ENCODE measurements around the gene SLC38A11.

SLC38A11 gene

DNA sequence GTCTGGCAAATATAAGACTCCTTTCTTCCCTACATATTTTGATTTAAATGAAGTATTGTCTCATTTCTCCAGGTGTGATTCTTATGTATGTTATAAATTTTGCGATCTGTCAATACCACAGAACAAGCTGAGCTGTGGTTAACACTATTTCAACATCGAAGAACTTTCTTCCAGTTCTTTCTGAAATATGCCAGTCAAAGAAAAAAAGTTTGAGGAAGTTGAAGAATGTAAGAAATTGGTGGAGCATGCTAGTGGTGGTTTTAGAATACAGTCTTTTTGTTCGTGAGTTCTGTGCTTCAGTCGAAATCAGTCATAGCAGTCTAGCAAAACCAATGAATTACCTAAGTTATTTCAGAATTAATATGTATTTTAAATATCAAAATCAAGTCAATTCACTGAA, 105.1 kb downstream of the SLC38A11 start:
- H3K36me3 ChIP-seq (ENCODE audit: insufficient read depth, low read length): no peaks in the 10 kb centered on the region
- H3K9me3 ChIP-seq (ENCODE audit: low read length): no peaks in the 10 kb centered on the region
- no peak overlapping the region for H3K4me2 ChIP-seq (ENCODE audit: low read length)

DNA sequence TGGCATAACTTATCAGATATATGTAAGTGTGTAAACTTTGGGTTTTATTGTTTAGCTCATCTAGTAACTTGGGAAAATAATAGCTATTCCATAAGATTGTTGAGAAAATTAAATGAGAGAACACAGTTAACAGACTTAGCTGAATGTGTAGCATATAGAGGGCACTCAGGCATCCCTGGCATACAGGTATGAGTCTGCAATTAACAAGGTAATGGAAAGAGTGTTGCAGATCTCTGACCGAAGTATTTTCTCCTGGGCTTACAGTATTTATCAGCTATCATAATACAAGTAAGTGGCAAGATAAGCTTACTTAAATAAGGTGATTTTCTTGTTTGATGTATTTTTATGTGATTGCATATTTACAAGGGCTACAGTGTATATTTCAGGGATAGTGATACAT, 105.8 kb downstream of the SLC38A11 start:
- no peaks in the 10 kb centered on the region for H4K20me1 ChIP-seq (ENCODE audit: insufficient read depth, low read length)
- H3K4me2 ChIP-seq (ENCODE audit: low read length): no peak overlapping the region
- no peaks in the 10 kb centered on the region for H3K36me3 ChIP-seq (ENCODE audit: insufficient read depth, low read length)
- no peaks in the 10 kb centered on the region for H3K4me1 ChIP-seq (ENCODE audit: insufficient read depth, low read length, severe bottlenecking)
- H3F3A ChIP-seq (ENCODE audit: insufficient read depth, low read length): no peaks in the 10 kb centered on the region
- TF ChIP-seq, protein P1, sequence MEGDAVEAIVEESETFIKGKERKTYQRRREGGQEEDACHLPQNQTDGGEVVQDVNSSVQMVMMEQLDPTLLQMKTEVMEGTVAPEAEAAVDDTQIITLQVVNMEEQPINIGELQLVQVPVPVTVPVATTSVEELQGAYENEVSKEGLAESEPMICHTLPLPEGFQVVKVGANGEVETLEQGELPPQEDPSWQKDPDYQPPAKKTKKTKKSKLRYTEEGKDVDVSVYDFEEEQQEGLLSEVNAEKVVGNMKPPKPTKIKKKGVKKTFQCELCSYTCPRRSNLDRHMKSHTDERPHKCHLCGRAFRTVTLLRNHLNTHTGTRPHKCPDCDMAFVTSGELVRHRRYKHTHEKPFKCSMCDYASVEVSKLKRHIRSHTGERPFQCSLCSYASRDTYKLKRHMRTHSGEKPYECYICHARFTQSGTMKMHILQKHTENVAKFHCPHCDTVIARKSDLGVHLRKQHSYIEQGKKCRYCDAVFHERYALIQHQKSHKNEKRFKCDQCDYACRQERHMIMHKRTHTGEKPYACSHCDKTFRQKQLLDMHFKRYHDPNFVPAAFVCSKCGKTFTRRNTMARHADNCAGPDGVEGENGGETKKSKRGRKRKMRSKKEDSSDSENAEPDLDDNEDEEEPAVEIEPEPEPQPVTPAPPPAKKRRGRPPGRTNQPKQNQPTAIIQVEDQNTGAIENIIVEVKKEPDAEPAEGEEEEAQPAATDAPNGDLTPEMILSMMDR (IDR thresholded peaks at IDR 0.05; ENCODE audit: low read length): no peak
- TF ChIP-seq EZH2 (IDR thresholded peaks at IDR 0.05; ENCODE audit: borderline replicate concordance, low read length): no peak
- no peaks in the 10 kb centered on the region for H3K9me2 ChIP-seq (ENCODE audit: low read depth, low read length)
- H3K27me3 ChIP-seq (ENCODE audit: insufficient read depth, low read length): no peaks in the 10 kb centered on the region
- no peaks in the 10 kb centered on the region for H3K9me3 ChIP-seq (ENCODE audit: low read length)
- no peak overlapping the region for H3K9ac ChIP-seq (ENCODE audit: low read length)
- H3K79me2 ChIP-seq (ENCODE audit: insufficient read depth, low read length): no peaks in the 10 kb centered on the region
- H2AFZ ChIP-seq (ENCODE audit: low read length): no peak overlapping the region
- no peak overlapping the region for H3K27ac ChIP-seq (ENCODE audit: low read depth, low read length, poor library complexity, severe bottlenecking)
- H3K4me3 ChIP-seq (ENCODE audit: low read depth, low read length, poor library complexity, severe bottlenecking): no peak overlapping the region

More for the DNA sequence above, 105.1 kb downstream of the SLC38A11 start:
- Histone ChIP-seq H4K20me1 (ENCODE audit: insufficient read depth, low read length) (no peaks in the 10 kb centered on the region), H3K79me2 (ENCODE audit: insufficient read depth, low read length) (no peaks in the 10 kb centered on the region), H3K9me2 (ENCODE audit: low read depth, low read length) (no peaks in the 10 kb centered on the region), H3K27me3 (ENCODE audit: insufficient read depth, low read length) (no peaks in the 10 kb centered on the region), H3K27ac (ENCODE audit: low read depth, low read length, poor library complexity, severe bottlenecking) (no peak overlapping the region), H3K4me3 (ENCODE audit: low read depth, low read length, poor library complexity, severe bottlenecking) (no peak overlapping the region), H3K9ac (ENCODE audit: low read length) (no peak overlapping the region), H3K4me1 (ENCODE audit: insufficient read depth, low read length, severe bottlenecking) (no peaks in the 10 kb centered on the region), H2AFZ (ENCODE audit: low read length) (no peak overlapping the region), H3F3A (ENCODE audit: insufficient read depth, low read length) (no peaks in the 10 kb centered on the region)
- no peak for TF ChIP-seq EZH2 (IDR thresholded peaks at IDR 0.05; ENCODE audit: borderline replicate concordance, low read length)
- TF ChIP-seq, protein P1 (IDR thresholded peaks at IDR 0.05; ENCODE audit: low read length): no peak

DNA sequence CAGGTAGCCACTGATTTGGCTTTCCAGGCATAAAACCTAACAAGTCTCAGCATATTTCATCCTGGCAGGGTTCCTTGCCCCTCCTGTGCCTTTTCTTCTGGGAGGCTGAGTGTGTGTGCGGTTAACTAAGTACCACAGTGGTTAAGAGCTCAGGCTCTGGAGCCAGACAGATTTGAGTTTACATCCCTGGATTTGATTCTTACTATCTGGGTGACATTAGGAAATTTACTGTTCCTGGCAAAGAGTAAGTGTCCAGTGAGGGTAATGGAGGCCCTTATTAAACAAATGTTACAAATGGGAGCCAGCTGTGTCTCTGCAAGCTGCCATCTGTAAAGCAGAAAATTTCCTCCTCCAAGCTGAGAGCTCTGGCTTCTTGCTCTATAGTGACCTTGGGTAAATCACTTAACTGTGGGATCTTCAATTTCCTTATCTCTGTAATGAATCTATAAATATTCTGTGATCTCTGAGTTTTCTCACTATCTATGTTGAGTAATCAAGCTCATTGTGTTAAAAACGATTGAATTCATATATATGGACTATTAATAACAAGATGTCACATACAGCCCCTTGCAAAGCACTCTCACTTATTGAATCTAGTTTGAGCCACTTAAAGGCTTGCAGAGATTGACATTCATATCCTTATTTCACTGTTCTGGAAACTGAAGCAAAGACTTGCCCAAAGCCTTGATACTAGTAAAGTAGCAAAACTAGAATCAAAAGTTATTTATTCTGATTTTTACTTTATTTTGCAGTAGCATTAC, 107.2 kb downstream of the SLC38A11 start:
- Histone ChIP-seq H3K36me3 (ENCODE audit: insufficient read depth, low read length) (no peaks in the 10 kb centered on the region), H4K20me1 (ENCODE audit: insufficient read depth, low read length) (no peaks in the 10 kb centered on the region), H3K27me3 (ENCODE audit: insufficient read depth, low read length) (no peaks in the 10 kb centered on the region), H3K9me2 (ENCODE audit: low read depth, low read length) (no peaks in the 10 kb centered on the region), H2AFZ (ENCODE audit: low read length) (no peak overlapping the region), H3K4me3 (ENCODE audit: low read depth, low read length, poor library complexity, severe bottlenecking) (no peak overlapping the region), H3K79me2 (ENCODE audit: insufficient read depth, low read length) (no peaks in the 10 kb centered on the region), H3K4me2 (ENCODE audit: low read length) (no peak overlapping the region), H3K9me3 (ENCODE audit: low read length) (no peaks in the 10 kb centered on the region), H3K9ac (ENCODE audit: low read length) (no peak overlapping the region), H3K27ac (ENCODE audit: low read depth, low read length, poor library complexity, severe bottlenecking) (no peak overlapping the region), H3F3A (ENCODE audit: insufficient read depth, low read length) (no peaks in the 10 kb centered on the region), H3K4me1 (ENCODE audit: insufficient read depth, low read length, severe bottlenecking) (no peaks in the 10 kb centered on the region)
- TF ChIP-seq, protein P1 (IDR thresholded peaks at IDR 0.05; ENCODE audit: low read length): no peak
- TF ChIP-seq EZH2 (IDR thresholded peaks at IDR 0.05; ENCODE audit: borderline replicate concordance, low read length): no peak

Data from OCI-LY1 (cell line).